HG02973 (cell line): Measurements from ENCODE around the gene ATP9A.
"Not testable (repeated sequence)": the region's sequence is repeated elsewhere in the genome, so short reads cannot be mapped to it uniquely, and the experiment has no call there.

Experiments
- ATAC-seq: cut with Tn5 transposase; IDR thresholded peaks from one replicate; pipeline ENCODE4 v1.9.1; 2021; ENCODE audit warnings: moderate library complexity; ENCODE audit not compliant: unreplicated experiment

ATP9A gene

DNA sequence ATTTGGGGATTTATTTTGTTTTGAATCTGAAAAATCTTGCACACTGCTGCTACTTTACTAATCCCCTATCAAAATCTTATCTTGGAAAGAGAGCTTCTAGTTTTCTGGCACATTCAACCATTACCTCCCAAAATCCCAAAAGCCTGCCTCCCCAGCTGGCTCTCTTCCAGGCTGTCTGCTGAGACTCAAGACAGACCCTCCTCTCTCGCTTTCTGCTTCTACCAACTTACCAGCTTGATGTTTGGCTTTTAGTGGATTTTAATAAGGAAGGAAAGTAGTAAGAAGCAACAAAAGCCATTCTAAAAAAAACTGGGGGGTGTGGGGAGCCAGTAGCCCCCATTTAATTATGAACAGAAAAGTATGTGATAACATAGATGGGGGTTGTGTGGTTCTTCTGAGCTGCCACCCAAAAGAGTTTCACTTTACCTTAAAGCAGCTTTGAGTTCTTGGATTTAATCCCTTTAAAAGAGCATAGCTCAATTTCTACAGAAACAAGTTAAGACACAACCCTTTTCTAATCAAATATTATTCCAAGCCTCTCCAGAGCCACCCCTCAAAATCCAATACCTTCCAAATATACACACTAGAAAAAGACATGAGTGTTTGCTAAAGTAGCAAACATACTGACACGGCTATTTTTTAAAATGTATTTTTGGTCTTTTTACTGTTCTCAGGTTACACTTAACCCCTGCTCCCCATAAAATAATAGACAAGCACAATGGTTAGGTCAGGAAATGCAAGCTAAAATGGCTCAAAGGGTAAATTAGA lies 71.7 kb downstream of the ATP9A start:
- ATAC-seq: no peak

DNA sequence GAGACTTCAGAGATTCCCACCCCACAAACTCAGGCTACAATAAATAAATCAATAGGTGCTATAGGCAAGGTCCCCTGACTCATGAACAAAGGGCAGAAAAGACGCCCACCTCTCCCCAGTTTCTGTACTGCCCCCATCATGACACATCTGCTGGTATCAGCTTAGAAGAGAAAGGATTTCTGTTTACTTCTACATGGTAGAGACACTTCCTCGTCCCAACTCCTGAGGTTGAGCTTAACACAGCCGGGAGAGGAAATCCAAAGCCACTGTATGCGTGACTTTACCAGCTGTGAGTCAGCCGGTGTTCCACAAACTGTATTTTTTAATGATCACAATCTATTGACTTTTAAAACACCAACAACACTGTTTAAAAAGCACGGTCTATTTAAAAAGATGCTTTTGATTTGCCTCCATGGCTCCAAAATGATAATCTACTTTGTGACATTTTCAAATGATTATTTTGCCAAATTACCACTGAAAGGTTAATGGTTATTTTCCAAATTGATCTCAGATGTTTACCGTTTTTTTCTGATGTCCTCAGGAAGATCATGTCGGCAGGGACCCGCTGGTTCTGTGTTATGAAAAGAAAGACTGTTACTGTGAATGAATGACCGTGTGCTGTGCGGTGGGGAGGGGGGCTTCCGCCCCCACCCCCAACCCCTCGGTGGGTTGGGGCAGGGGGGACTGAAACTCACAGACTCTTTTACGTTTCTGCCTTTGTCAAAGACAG lies 72.5 kb downstream of the ATP9A start:
- ATAC-seq: no peak

DNA sequence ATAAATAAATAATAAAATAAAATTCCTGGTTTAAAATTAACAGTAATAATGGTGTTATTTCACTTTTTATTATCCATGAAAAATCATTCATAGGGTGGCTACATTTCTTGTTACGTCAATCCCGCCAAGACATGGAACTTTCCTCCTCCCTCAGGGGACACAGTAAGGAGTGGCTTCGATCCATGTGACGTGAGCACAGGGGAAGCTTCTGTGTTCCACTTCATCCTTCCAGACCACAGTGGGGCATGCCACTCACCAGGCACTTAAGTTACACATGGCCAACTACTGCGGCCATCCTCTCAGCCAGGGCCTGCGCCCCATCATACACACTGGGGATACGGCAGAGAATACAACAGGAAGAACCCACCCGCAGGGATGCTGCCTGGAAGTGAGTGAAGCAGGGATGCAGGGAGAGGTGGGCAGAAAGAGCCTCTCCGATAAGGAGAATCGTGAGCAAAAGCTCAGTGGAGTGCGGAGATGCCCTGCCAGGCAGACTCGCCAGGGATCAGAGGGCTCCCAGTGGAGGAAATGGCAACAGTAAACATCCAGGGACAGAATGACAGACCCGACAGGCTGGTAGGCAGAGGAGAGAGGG lies 75.3 kb downstream of the ATP9A start:
- ATAC-seq: no peak

DNA sequence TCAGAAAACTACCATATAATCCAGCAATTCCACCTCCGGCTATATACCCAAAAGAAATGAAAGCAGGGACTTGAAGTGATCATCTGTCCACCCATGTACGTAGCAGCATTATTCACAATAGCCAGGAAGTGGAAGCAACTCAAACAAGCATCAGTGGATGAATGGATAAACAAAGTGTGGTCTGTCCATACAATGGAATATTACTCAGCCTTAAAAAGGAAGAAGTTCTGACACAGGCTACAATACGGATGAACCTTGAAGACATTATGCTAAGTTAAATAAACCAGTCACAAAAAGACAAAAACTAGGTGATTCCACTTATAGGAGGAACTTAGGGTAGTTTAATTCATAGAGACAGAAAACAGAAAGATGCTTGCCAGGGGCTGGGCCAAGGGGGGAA lies 76.5 kb downstream of the ATP9A start:
- no peak for ATAC-seq

DNA sequence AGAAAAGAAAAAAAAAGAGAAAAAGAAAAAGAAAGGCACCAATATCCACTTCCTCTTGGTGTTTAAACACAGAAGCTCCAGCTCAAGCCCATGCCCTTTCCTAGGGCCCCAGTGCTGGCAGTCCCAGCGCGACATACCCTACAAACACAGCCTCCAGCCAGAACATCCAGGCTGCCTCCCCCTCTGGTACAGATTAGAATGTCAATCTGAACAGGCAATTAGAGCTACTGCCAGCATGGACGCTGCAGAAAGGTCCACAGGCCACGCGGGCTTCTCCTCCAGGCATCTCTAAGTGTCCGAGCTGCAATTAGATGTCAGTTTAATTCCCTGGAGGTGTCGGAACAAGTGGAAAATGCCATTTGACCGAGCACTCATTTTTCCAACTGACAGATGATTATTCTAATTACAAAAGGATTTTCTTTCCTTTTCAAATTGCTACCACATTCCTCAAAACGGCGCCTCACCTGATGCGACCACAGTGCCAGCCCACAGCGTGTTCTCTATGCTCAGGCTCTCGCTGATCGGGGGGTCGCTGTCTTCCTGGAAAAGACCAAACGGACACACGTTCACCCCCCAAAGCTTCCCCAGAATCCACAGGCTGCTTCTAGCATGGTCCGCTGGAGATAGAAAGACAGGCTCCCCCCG lies 79.5 kb downstream of the ATP9A start:
- ATAC-seq: no peak

DNA sequence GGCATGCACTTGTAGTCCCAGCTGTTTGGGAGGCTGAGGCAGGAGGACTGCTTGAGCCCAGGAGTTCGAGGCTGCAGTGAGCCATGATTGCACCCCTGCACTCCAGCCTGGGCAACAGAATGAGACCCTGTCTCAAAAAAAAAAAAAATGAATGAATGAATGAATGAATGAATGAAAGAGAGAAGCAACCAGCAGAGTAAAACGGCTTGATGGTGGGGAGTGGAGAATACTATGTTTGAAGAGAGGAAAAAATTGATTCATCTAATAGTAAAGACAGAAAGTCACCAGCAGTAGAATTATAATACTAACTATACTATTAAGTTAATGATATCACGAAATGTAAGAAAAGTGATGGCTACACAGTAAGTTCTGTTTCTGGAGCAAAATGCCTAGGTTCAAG lies 80.6 kb downstream of the ATP9A start:
- no peak for ATAC-seq

DNA sequence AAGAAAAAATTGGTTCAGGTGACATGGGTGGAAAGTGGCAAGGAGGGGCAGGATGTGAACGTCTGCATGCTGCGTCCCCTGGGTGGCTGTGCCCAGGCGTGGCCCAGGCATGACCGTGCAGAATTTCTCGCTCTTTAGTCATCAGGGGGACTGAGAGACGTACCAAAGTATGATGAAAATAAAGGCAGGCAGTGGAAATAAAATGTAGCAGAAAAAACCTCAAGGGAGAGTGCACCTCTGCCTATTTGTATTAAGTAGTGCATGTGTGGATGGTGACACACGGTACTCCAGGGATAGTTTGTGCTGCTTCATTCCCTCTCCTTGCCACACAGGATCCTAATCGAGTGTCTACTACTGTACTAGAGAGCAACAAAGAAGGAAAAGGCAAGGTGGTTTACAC lies 81.1 kb downstream of the ATP9A start:
- no peak for ATAC-seq

DNA sequence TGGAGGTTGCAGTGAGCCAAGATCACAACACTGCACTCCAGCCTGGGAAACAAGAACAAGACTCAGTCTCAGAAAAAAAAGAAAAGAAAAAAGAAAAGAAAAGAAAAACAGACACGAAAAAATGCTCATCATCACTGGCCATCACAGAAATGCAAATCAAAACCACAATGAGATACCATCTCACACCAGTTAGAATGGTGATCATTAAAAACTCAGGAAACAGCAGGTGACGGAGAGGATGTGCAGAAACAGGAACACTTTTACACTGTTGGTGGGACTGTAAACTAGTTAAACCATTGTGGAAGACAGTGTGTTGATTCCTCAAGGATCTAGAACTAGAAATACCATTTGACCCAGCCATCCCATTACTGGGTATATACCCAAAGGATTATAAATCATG lies 82.7 kb downstream of the ATP9A start:
- ATAC-seq: not testable (repeated sequence)

DNA sequence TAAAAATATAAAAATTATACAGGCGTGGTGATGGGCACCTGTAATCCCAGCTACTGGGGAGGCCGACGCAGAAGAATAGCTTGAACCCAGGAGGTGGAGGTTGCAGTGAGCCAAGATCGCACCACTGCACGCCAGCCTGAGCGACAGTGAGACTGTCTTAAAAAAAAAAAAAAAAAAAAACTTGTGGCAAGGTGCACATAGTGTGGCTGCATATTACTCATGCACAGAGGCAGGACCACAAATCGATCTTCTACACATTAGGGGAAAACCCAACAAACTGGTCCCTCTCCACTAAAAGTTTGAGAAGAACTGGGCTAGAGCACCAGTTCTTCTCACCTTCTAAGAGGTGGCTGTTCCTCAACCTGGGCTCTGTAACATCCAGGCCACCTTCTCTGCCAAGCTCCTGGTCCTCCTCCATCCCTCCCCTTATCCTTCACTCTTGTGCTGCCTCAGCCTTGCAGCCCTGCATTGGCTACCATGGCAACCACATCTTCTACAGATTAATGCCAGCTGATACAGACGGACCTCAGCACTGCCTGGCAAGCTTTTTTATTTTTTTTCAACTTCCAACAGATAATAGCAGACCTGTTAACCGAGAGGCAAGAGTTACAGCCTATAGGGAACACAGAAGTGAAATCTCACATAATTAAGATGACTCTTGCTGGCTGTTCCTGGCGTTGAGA lies 88.0 kb downstream of the ATP9A start:
- ATAC-seq: no peak

DNA sequence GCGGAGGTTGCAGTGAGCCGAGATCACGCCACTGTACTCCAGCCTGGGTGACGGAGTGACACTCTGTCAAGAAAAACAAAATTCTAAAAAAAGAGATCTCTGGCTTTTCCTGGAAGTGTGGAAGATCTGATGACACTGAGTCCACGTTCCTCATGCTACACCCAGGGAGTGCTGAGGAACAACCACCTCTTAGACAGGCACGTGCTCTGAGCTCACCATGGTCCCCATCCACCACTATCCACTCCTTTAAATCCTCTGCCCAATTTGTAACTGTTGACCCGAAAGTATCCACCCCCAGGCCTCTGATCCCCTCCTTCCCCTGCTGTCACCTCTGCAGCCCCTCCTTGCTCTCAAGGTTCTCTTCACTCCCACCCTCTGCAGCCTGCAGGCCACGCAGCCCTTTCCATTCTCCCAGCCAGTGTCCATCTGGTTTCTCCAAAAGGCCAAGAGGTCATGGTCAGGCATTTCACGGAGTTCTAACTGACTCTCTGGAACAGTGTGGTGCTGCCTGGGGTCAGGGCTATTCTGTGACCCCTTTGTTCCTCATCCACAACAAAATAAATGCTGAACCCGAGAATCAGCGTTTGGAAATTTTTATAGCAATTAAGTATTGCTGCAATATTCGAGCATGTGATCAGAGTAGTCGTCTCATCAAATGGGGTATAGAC lies 88.8 kb downstream of the ATP9A start:
- ATAC-seq: no peak

DNA sequence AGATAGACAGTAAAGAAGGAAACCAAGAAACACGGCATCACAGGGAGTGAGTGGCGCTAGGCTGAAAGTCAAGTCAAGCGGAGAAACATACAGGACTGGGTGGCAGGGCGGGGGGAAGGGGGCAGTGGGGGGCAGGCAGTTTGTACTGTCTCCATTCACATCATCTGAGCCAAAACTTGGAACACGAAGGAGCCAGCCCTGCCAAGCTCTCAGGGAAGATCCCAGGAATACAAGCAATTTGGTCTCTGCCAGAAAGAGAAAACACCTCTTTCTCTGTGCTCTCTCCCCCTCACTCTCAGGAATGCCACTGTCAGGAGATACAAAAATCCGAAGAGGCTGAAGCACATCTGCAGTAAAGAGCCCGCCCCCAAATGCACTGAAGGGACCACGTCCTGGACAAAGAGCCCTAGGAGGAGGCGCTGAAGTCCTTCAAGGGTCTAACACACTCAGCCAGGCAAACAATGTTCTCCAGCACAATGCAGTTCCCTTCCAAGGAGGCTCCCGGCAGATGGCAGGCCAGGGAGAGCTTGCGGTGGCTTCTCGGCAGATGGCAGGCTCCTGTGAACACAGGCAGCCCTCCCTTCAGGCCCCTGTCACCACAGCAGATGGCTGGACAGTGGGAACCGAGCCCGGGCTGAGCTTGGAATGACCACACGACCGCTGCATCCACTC lies 90.0 kb downstream of the ATP9A start:
- no peak for ATAC-seq

DNA sequence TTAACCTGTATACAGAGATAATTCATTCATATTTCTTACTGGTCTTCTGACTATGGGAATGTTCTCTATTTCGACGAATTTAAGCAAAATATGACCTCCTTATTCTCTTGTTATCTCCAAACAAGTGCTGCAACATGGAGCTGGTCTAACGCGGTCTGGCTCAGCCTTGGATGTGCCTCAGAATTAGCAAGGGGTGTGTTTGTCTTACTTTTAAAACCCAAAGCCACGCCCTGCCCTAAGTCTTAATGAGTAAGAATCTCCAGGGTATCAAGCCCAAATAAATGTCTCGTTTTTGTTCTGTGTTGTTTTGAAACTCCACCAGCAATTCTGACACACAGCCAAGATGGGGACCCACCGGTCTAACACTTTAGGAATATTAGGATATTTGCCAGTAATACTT lies 99.2 kb downstream of the ATP9A start:
- ATAC-seq: no peak

DNA sequence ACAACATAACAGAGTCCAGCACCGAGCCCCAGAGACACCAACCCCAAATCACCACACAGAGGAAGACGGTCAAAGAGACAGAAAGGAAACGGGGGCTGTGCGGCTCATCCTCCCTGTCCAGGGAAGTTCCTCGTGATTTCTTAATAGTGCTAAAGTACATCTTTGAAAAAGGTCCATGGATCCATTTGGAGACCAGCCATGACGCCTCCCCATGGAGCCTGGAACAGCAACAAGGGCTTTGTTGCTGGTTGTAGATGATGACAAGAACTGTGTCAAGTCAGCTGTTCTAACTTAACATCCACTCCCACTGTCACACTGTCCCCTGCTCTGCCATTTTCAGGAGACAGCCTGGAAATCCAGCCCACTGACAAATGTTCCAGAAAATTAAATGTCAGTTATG lies 99.7 kb downstream of the ATP9A start:
- no peak for ATAC-seq

DNA sequence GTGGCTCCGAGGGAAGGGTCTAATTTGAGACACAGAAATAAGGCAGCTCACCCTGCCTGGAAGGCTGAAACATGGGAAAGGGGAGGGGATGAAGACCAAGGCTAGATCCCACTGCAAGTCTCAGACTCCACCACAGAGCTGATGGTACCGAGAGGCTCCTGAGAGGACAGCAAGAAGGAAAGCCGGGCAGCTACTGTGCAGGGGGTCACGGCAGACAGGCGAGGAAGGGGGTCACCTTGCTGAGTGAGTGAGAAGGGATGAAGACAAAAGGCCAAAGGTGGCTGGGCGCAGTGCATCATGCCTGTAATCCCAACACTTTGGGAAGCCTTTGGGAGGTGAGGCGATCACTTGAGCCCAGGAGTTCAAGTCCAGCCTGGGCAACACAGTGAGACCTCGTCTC lies 100.7 kb downstream of the ATP9A start:
- ATAC-seq: no peak

DNA sequence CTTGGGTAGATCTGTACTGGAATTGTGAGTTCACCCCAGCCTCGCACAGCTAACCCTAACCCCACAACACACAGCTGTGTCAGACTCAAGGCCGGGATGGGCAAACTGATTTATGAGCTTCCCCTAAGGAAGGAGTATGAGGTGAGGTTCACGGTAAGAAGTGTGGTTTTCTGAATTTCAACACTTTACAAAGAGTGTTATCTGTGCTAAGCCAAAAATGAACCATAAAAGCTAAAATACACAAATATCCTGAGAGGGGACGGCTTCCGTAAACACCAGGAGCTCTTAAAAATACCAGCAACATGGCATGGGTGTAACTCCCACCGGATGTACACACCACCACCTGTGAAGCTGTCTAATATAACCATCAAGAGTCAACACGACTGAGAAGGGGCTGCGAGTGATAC lies 101.2 kb downstream of the ATP9A start:
- no peak for ATAC-seq

DNA sequence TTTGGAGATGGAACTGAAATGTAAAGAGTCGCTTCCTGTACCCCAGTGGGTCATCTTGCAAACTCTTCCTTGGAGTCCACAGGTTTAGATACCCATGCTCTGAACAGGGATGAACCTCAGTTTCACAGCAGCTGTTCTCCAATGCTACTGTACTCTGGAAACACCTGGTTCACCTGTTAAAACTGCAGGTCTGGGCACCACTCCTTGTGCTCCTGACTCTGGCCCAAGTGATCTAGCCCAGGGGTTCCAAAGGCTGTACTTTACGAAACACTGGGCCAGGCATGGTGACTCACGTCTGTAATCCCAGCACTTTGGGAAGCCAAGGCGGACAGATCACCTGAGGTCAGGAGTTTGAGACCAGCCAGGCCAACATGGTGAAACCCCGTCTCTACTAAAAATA lies 102.1 kb downstream of the ATP9A start:
- no peak for ATAC-seq

DNA sequence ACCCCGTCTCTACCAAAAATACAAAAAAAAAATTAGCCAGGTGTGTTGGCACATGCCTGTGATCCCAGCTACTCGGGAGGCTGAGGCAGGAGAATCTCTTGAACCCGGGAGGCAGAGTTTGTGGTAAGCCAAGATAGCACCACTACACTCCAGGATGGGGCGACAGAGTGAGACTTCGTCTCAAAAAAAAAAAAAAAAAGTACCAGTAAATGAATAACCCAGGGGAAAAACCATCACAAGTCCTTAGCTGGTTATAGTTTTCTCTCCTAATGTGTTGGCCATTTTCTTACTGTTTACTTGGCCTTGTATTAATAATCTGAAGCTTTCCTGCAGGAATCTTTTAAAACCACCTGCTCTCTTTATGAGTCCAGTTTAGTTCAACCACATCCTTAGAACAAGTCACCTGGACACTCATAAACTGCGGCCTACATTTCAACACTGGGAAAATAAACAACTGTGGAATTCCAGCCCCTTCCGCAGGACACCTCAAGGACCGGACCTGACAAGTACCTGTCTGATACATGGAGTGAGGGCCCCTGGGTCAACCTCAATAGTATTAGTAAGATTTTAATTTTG lies 102.6 kb downstream of the ATP9A start:
- no peak for ATAC-seq

DNA sequence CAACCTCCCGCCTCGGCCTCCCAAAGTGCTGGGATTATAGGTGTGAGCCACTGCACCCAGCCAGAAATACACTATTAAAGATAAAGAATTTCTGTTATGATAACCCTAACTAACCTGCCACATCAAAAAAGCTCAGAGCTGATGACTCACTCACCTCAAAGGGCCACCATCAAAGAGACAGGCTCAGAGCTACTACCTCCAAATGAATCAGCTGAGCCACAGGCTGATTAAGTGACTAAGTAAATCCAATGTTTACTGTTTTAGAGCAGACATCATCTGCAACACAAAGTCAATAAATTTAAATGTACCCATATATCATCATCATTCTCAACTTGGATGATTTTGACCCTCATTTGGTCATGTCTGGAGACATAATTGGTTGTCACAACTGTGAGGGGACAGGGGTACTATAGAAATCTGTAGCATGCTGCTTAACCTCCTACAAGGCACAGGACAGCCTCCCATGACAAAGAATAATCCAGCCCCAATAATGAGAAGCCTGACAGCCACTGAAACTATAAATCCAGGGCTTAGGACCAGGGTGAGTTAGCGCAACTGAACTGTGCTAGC lies 106.5 kb downstream of the ATP9A start:
- no peak for ATAC-seq
